C4-2B (cell line): ENCODE measurements around the gene NCSTN.

Experiments
- H3K27ac ChIP-seq: fragments of 450-650 bp; 2 replicates; pipeline ENCODE4 v1.5.1; 2017
- ZFX ChIP-seq: fragments of 450-650 bp; IDR thresholded peaks from 2 replicates; pipeline ENCODE4 v1.6.1; 2017
- TF ChIP-seq, protein P1 (sequence below): fragments of 450-650 bp; conservative IDR thresholded peaks from 2 replicates; pipeline ENCODE4 v1.5.1; 2017; ENCODE audit warnings: mild to moderate bottlenecking

NCSTN gene

DNA sequence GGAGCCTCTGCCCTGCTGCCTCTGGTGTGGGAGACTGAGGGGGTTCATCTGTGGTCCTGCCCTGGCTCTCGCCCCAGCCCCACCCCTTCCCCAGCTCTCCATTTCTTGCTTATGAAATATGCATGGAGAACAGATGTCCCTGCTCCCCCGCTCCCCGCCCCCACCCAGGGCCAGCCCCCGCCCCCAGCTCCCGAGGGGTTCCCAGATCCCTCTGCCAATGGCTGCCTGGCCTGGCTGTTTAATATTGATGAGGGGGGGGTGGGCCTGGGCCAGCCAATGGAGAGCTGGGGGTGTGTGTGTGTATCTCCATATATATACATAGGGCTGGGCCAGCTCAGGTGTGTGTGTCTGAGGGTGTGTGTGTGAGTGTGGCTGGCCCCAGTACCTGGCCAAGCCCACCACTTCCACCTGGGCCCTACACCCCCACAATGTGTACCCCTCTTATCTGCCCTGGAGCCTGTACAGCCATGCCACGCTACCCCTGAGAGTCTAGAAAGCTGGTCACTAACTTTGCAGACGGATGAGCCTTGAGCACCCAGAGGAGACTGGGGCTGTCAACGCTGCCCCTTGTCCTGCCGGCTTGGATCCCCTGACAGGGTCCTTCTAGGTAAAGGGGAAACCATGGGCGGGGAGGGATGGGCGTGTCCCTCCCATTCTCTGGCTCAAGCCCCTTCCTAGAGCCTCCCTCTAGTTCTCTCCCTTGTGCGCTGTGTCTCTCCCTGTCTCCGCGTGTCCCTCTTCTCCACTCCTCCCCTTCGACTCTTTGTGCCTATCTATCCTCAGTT, 23.7 kb downstream of the NCSTN start, which contains the start of gene NHLH1:
NHLH1 (plus strand) TSS at position 341 of the 785 bp plus-strand sequence. CDS start 3,661 bp downstream, outside the sequence.
- no peak within 1 kb of the TSS for H3K27ac ChIP-seq
- no peak for TF ChIP-seq ZFX
- TF ChIP-seq, protein P1, sequence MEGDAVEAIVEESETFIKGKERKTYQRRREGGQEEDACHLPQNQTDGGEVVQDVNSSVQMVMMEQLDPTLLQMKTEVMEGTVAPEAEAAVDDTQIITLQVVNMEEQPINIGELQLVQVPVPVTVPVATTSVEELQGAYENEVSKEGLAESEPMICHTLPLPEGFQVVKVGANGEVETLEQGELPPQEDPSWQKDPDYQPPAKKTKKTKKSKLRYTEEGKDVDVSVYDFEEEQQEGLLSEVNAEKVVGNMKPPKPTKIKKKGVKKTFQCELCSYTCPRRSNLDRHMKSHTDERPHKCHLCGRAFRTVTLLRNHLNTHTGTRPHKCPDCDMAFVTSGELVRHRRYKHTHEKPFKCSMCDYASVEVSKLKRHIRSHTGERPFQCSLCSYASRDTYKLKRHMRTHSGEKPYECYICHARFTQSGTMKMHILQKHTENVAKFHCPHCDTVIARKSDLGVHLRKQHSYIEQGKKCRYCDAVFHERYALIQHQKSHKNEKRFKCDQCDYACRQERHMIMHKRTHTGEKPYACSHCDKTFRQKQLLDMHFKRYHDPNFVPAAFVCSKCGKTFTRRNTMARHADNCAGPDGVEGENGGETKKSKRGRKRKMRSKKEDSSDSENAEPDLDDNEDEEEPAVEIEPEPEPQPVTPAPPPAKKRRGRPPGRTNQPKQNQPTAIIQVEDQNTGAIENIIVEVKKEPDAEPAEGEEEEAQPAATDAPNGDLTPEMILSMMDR, result no peak

DNA sequence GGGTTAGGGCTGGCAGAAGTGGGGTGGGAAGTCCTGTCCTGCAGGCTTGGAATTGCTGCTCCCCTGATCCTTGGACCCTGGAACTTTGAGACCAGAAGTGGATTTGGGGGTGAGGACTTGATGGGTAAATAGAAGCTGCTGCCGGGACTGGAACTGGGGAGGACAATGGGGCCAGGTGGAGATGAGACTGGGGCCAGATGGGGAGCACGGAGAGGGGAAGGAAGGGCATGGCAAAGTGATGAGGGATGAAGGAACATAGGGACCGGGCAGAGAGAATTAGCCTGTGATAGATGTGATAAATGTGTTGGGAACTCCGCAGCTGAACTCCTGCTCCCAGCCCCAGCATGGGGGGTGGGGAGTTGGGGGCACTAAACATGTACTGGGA, 24.3 kb downstream of the NCSTN start:
- TF ChIP-seq ZFX, result no peak
- TF ChIP-seq, protein P1, result no peak
- no peak overlapping the region for H3K27ac ChIP-seq

DNA sequence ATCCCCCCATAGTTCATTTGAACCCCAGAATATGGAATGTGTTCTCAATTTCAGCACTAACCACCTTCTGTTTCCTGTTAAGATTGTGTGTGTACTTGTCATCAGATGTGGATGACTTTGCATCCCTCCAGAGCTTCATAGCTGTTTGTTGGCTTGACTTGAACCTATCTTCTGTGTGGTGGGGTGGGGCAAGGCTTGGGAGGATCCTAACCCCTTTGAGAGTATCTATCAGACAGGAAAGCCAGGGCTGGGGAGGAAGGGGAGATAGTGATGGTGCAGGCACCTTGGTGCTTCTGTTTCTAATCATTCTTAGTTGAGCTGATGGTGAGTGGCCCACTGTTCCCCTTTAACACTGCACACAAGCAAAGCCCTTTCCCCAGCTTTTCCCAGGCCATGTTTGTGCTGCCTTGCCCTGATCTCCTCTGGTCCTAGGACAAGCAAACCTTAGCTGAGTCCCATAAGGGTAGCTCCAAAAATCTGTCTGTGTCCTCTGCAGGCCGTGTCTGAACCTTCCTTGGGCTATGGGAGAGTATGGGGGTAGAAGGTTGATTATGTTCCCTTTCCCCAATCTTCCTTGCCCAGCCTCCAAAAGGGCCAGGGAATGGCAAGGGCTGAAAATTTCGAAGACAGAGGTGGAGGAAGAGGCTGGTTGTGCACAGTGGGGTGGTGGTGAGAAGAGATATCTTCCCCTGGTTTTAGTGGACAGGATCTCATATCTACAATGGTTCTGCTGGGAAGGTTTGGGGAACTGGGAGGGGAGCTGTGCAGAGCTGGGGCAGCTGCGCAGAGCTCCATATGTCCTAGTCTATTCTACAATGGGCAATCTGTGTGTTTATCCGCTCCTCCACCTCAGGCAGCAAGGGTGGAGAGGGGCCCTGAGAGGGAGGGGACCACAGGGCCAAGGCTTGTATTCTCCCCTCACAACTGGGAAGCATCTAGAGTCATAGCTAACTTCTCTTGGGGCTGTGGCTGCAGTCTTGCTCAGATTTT, 25.0 kb downstream of the NCSTN start:
- H3K27ac ChIP-seq, result no peak overlapping the region
- TF ChIP-seq, protein P1, result no peak
- TF ChIP-seq ZFX, result no peak

DNA sequence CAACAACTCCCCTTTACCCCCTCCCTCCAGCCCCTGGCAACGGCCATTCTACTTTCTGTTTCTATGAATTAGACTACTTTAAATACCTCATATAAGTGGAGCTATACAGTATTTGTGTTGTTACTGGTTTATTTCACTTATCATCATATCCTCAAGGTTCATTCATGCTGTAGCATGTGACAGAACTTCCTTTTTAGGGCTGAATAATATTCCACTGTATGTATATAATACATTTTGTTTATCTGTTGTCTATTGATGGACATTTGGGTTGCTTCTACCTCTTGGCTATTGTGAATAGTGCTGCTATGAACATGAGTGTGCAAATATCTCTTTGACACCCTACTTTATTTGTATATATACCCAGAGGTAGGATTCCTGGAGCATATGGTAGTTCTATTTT, 25.9 kb downstream of the NCSTN start:
- no peak overlapping the region for H3K27ac ChIP-seq
- TF ChIP-seq, protein P1, result no peak
- no peak for TF ChIP-seq ZFX

DNA sequence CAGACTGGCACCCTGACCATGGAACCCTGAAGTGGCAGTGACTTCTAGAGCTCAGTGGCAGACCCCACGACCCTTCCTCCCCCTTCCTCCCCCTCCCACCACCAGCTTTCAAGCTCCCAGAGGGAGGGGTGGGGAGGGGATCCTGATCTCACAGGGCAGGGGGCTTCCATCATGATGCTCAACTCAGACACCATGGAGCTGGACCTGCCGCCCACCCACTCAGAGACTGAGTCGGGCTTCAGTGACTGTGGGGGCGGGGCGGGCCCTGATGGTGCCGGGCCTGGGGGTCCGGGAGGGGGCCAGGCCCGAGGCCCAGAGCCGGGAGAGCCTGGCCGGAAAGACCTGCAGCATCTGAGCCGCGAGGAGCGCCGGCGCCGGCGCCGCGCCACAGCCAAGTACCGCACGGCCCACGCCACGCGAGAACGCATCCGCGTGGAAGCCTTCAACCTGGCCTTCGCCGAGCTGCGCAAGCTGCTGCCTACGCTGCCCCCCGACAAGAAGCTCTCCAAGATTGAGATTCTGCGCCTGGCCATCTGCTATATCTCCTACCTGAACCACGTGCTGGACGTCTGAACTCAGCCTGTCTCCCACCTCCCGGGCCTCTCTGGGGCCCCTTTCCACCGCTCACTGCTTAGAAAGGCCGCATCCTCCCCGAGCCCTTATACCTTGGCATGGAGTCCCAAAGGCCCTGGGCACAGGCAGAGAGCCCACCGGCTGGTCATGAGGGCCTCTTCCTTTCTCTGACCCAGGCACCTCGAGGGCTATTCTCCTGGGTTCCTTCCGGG, 27.6 kb downstream of the NCSTN start:
- TF ChIP-seq, protein P1, result no peak
- no peak for TF ChIP-seq ZFX
- H3K27ac ChIP-seq, result no peak overlapping the region

DNA sequence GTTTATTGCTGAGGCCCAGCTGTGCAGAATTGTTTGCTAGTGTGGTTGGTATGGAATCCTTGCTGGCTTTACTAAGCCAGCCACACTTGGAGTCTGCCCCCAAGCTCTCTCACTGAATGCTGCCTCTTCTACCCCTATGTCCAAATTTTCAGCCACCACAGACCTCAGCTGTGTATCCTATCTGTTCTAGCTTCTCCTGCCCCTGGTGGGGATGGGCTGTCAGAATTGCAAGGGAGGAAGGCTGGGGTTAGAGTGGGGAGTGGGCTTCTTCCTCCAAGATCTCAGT, 28.1 kb downstream of the NCSTN start:
- TF ChIP-seq, protein P1, result no peak
- no peak for TF ChIP-seq ZFX
- no peak overlapping the region for H3K27ac ChIP-seq
